H54 (cell line): ENCODE results near the gene SERPINB1.

Source experiments
- DNase-seq: peaks from one replicate; pipeline ENCODE4 v3.0.0; 2011; ENCODE audit warnings: low spot score, mixed read lengths; ENCODE audit not compliant: insufficient read length
- FAIRE-seq: peaks from 3 replicates; lab custom pipeline; 2011; peaks lifted over from hg19 to GRCh38; lab: Jason Lieb, UNC
- POLR2A ChIP-seq: IDR thresholded peaks from 2 replicates; pipeline ENCODE4 v1.6.1; 2011; ENCODE audit warnings: low read depth, mild to moderate bottlenecking, low read length

The SERPINB1 gene

GRCh38 chr6:2821554-2821953, 20.1 kb downstream of the SERPINB1 start:
- no peak for TF ChIP-seq POLR2A
- DNase-seq (no peak), FAIRE-seq (no peak)

GRCh38 chr6:2820415-2820814, 21.2 kb downstream of the SERPINB1 start:
- DNase-seq (no peak), FAIRE-seq (no peak)

GRCh38 chr6:2819978-2820377, 21.7 kb downstream of the SERPINB1 start:
- no peak for FAIRE-seq
- no peak for TF ChIP-seq POLR2A
- no peak for DNase-seq

More at GRCh38 chr6:2820415-2820814, 21.2 kb downstream of the SERPINB1 start:
- TF ChIP-seq POLR2A: no peak

- no peak for TF ChIP-seq POLR2A
- no peak for DNase-seq
- FAIRE-seq: peak; percentile 15
Observed at GRCh38 chr6:2819115-2819514, 22.5 kb downstream of the SERPINB1 start.

- DNase-seq: no peak
Observed at GRCh38 chr6:2818593-2818992, 23.1 kb downstream of the SERPINB1 start.

GRCh38 chr6:2817903-2818443, 23.7 kb downstream of the SERPINB1 start:
- DNase-seq: no peak
- TF ChIP-seq POLR2A: no peak
- peak; percentile 98 for FAIRE-seq

More at GRCh38 chr6:2818593-2818992, 23.1 kb downstream of the SERPINB1 start:
- FAIRE-seq: no peak
- no peak for TF ChIP-seq POLR2A

GRCh38 chr6:2816158-2816557, 25.5 kb downstream of the SERPINB1 start:
- FAIRE-seq: no peak

GRCh38 chr6:2812695-2813094, 29.0 kb downstream of the SERPINB1 start:
- DNase-seq (no peak), FAIRE-seq (no peak)
- TF ChIP-seq POLR2A: no peak

More at GRCh38 chr6:2816158-2816557, 25.5 kb downstream of the SERPINB1 start:
- DNase-seq: no peak
- TF ChIP-seq POLR2A: no peak

- no peak for FAIRE-seq
- no peak for DNase-seq
- TF ChIP-seq POLR2A: no peak
Observed at GRCh38 chr6:2810092-2810671, 31.5 kb downstream of the SERPINB1 start.

GRCh38 chr6:2809015-2809414, 32.6 kb downstream of the SERPINB1 start:
- no peak for TF ChIP-seq POLR2A
- DNase-seq (no peak), FAIRE-seq (no peak)

GRCh38 chr6:2807342-2808090, 34.1 kb downstream of the SERPINB1 start:
- no peak for DNase-seq
- no peak for TF ChIP-seq POLR2A
- no peak for FAIRE-seq

- FAIRE-seq (no peak), DNase-seq (no peak)
- TF ChIP-seq POLR2A: no peak
Observed at GRCh38 chr6:2806644-2807043, 35.0 kb downstream of the SERPINB1 start.

GRCh38 chr6:2805031-2805430, 36.6 kb downstream of the SERPINB1 start:
- no peak for FAIRE-seq
- DNase-seq: no peak
- TF ChIP-seq POLR2A: no peak

GRCh38 chr6:2804516-2804915, 37.1 kb downstream of the SERPINB1 start:
- FAIRE-seq (no peak), DNase-seq (no peak)
- no peak for TF ChIP-seq POLR2A

- no peak for TF ChIP-seq POLR2A
Observed at GRCh38 chr6:2803731-2804429, 37.8 kb downstream of the SERPINB1 start.

More at GRCh38 chr6:2803731-2804429, 37.8 kb downstream of the SERPINB1 start:
- FAIRE-seq (no peak), DNase-seq (no peak)
